Activated T-cell treated with anti-CD3 and anti-CD28 coated beads, Interleukin-2, amount 50 U/mL, for 48 hours (primary cell): Measurements from ENCODE around the gene AFM.

ENCODE experiments used
- DNase-seq, 2 experiments: peaks; one replicate each; pipeline ENCODE4 v3.0.0-alpha.2; 2020

AFM gene

GRCh38 chr4:73451981-73452747 lies 29.4 kb upstream of the AFM start:
- DNase-seq = no peak

DNA sequence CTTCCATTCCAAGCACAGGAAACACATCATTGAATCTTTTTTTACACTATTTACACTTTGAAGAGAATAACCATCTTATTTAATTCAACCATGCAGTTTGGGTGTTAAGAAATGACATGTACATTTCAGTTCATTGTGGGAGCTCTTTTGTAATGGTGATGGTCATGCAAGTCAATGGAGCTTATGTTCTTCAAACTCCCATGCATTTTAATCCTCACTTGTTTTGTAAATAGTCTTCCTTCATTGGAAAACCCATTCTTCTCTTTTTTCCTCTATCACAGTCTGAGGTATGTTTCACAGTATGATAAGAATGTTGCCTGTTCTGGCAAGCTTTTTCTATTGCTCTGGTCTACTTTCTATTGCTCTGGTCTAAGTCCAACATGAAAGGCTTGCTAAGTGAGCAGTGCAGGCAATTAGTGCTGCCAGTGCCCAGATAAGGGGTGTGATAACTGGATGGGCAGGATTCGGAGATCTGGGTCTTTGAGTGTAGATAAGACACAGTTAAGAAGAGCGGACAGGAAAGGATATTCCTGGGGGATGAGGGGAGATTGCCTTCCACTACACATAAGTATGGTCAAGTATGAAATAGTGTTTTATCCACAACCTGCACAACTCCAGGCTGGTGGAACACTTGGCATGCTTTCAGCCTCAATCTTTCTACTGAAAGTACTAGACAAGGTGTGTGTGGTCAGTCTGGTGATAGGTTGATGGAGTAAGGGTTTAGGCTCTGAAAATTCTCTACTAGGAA lies 28.4 kb upstream of the AFM start:
- no peak for DNase-seq

- no peak for DNase-seq
These were observed 27.9 kb upstream of the AFM start for GRCh38 chr4:73453701-73454005.

DNA sequence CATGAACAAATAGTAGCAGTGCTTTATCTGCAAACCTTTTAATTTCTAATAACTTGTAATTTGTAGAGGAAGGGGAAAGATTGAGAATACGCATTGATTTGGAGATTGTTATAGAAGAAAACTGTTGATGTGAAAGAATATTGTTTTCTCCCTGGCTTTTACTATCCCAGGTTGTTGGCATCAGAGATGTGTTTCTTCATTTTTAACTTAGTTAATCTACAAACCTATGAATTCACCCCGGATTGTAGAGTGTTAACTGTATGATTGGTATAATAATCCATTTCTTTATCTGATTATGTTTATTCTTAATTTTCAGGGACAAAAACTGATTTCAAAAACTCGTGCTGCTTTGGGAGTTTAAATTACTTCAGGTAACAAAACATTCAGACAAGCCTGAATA lies 26.6 kb upstream of the AFM start:
- DNase-seq = no peak

GRCh38 chr4:73456177-73457022 lies 25.1 kb upstream of the AFM start:
- DNase-seq = no peak

DNA sequence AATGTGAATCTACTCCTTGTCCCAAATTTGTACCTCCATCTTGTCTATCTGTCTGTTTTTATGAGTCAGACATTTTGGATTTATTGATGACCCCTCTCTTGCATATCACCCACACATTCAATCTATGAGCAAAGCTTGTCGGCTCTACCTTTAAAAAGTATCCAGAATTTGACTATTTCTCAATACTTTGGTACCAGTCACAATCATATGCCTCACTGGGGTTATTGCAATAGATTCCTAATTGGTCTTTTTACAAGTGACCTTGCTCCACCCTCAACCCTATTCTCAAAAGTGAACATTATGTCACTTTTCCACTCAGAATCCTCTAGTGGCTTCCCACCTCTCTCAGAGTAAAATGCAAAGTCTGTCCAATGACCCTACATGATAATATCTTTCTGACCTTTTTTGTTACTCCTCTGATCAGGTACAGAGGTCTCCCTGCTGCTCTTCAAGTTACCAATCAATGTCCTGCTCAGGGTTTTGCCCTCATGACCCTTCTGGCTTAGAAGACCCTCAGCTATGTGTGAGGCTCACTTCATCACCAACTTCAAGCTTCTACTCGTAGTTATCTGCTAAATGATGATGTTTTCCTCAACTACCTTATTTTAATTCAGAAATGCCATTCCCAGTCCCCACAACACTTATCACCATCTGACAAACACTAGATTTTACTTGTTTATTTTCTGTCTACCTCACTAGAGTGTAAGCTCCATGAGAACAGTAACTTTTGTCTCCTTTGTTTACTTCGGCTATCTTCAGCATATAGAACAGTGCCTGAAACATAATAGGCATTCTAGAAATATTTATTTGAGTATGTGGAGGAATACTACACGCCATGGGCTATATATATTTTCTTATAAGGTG lies 23.1 kb upstream of the AFM start:
- DNase-seq = no peak

DNA sequence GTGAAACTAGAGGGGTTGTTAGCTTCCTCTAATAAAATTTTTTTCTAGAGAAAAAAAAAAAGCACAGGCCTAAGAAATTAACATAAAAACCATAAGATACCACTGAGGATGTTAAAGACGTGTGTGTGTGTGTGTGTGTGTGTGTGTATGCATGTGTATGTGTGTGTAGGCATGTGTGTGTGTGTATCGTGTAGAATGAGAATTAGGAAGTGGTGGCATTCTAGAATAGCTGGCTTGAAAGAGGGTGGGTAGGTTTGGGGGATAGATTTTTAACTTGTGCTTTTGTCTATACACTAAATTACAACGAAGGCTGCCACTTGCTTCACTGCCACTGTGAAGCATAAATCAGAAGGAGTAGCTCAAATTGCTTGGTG lies 22.5 kb upstream of the AFM start:
- no peak for DNase-seq

GRCh38 chr4:73460913-73461522 lies 20.5 kb upstream of the AFM start:
- no peak for DNase-seq

DNA sequence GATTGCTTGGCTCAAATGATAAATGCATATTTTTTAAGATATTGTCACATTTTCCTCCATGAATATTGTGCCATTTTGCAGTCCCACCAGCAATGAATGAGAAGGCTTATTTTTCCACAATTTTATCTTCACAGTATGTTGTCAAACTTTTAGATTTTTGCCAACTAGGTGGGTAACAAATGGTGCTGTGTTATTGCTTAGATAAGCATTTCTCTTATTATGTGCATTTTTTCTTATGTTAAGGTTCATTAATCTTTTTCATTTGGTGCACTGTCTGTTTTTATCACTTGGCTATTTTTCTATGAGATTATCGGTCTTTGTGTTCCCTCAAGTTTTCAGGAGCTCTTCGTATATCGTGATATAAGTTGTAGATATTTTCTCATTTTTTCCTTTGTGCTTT lies 13.4 kb upstream of the AFM start:
- no peak for DNase-seq

GRCh38 chr4:73470728-73471127 lies 10.8 kb upstream of the AFM start:
- no peak for DNase-seq

DNA sequence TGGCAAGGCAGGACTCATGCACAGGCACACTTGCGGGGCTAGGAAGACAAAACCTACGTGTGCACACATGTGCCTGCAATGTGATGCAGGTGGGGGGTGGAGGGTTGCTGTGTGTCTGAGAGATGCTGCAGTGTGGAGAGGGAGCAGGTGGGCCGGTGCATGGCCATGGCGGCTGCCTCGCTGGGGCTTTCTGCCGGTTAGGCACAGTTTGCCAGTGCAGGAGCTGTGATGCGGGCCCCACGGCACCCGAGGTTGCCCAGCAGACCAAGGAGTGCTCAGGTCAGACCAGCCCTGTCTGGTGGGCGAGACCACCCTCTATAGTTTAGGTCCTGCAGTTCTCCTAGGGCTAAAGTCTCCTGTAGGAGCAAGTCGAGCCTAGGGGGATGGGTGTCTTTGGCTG lies 4.4 kb upstream of the AFM start:
- no peak for DNase-seq

DNA sequence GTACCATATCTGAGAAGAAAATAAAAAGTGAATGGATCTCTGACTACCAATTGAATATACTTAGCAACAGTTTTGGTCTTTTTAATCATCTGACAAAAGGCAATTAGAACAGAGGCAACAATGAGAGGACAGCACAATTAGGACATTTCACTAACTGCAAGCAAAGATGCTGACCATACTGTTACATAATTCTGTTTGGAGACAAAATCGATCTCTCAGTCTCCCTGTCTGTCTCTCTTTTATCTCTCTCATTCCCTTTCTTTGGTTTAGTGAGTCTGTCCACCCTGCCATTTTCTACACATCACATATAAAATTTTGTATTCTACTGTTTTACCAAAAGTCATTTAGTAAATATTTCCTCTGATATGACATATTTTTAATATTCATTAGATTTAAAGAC lies 2.2 kb upstream of the AFM start:
- DNase-seq = no peak

- DNase-seq = no peak
These were observed 3.5 kb downstream of the AFM start for GRCh38 chr4:73485085-73485484.

DNA sequence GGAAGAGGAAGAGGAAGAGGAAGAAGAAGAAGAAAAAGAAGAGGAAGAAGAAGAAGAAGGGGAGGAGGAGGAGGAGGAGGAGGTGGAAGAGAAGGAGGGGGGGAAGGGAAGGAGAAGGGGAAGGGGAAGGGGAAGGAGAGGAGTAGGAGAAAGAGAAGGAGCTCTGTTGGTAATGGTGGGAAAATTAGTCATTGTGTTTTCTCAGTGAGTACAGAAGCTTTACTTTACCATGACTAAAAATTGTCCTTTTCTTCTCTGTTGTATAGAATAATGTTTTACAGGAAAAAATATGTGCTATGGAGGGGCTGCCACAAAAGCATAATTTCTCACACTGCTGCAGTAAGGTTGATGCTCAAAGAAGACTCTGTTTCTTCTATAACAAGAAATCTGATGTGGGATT lies 4.1 kb downstream of the AFM start:
- DNase-seq = no peak

- DNase-seq = no peak
These were observed 5.0 kb downstream of the AFM start for GRCh38 chr4:73486497-73486896.

- DNase-seq = no peak
These were observed 5.7 kb downstream of the AFM start for GRCh38 chr4:73487233-73487632.

DNA sequence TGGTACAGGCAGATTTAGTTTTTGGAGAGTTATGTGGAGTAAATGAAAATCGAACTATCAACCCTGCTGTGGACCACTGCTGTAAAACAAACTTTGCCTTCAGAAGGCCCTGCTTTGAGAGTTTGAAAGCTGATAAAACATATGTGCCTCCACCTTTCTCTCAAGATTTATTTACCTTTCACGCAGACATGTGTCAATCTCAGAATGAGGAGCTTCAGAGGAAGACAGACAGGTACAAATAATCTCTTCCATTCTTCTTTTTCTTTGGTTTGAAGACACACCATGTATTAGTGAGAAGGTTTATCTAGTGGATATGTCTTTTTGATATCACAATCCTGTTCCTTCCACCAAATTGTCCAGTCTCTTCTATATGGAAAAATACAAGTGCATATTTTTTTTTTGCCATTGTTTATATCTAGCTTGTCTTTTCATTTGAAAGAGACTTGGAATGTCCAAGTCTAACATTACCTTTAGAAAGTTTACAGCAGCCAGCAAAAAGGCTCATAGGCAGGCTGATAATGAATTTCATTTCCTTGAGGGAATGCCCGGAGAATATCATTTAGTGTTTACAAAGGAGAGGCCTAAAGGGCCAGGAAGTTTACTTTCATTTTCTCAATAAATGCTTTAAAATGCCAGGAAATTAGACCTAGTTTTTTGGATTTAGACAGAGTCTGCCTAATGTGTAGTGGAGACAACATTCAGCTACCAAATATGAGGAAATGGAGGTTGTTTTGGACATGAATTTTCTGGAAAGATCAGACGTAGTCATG lies 18.6 kb downstream of the AFM start:
- no peak for DNase-seq

GRCh38 chr4:73501664-73502265 lies 20.2 kb downstream of the AFM start:
- DNase-seq = no peak

GRCh38 chr4:73505567-73505966 lies 24.0 kb downstream of the AFM start:
- no peak for DNase-seq

DNA sequence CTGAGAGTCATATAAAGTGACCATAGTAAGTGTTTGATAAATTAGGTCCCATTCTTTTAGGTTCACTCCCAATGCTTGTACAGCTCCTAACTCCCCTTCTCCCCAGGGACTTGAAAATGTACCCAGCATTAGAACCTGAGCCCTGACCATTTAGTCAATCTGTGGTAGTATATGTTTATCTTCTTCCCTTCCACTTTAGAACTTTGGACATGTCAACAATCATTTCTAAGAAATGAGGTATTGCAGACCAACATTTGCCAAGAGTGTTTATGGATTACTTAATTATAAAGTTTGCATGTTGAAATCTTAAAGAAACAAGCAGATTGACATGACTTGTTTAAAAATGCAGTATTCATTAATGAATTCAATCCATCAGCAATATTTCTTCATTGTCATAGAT lies 26.0 kb downstream of the AFM start:
- DNase-seq = no peak

DNA sequence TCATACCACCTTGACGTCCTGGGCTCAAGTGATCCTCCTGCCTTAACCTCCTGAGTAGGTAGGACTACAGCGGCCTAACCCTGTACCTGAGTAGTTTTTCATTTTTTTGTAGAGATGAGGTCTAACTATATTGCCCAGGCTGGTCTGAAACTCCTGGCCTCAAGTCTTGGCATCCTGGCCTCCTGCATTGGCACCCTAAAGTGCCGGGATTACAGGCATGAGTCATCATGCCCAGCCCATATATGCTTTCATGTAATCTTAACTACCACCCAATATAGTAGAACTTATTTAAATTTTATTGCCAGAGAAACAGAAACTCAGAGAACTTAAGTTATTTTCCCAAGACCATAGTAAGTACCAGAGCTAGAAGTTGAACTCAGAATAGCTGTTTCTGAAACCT lies 27.1 kb downstream of the AFM start:
- DNase-seq = no peak
